CD8-positive, alpha-beta memory T cell (primary cell): ENCODE results near the gene CRIP2. TPM values are rescaled to one million over a fixed set of nuclear protein-coding genes. Genes with fewer than 3 reads are reported as not detected.

Experiments
- CTCF ChIA-PET: fragments of 350-600 bp; sonication (Branson Sonifier 250); formaldehyde crosslinking; loops from one replicate; lab custom pipeline; 2021; ENCODE audit warnings: antibody characterized with exemption; lab: Charles Lee
- POLR2A ChIA-PET: fragments of 350-600 bp; sonication (Branson Sonifier 250); formaldehyde crosslinking; loops from one replicate; lab custom pipeline; 2021; ENCODE audit warnings: antibody characterized with exemption; lab: Charles Lee
- DNase-seq, 5 donors: peaks; one replicate each; pipeline versions ENCODE4 v3.0.0 to v3.0.0-alpha.2; 2020 to 2022; ENCODE audit warnings: mixed read lengths in 1 of 5
- H3K27ac ChIP-seq: one replicate; pipeline ENCODE4 v1.7.0; 2013; ENCODE audit warnings: low read depth, mild to moderate bottlenecking, low read length, moderate library complexity
- H3K27me3 ChIP-seq: 2 replicates; pipeline ENCODE4 v1.7.0; 2013; ENCODE audit warnings: low read length, mild to moderate bottlenecking; ENCODE audit not compliant: insufficient read depth, poor library complexity, severe bottlenecking
- H3K36me3 ChIP-seq: 2 replicates; pipeline ENCODE4 v1.7.0; 2013; ENCODE audit warnings: mild to moderate bottlenecking, low read length, moderate library complexity; ENCODE audit not compliant: insufficient read depth
- H3K4me1 ChIP-seq: 2 replicates; pipeline ENCODE4 v1.7.0; 2013; ENCODE audit warnings: mild to moderate bottlenecking, low read length, moderate library complexity; ENCODE audit not compliant: insufficient read depth
- H3K4me3 ChIP-seq: 2 replicates; pipeline ENCODE4 v1.7.0; 2013; ENCODE audit warnings: mild to moderate bottlenecking, low read length
- H3K9me3 ChIP-seq: 2 replicates; pipeline ENCODE4 v1.7.0; 2013; ENCODE audit warnings: mild to moderate bottlenecking, low read length
- H3K27ac Mint-ChIP-seq, 8 donors: one replicate each; pipeline ENCODE4 v1.8.0; 2020 to 2021; ENCODE audit warnings: mixed read lengths in 8 of 8, mild to moderate bottlenecking in 6 of 8, inconsistent platforms in 3 of 8, moderate library complexity in 3 of 8
- H3K27me3 Mint-ChIP-seq, 2 donors: one replicate each; pipeline ENCODE4 v1.8.0; 2020 to 2021; ENCODE audit warnings: mixed read lengths in 2 of 2, mild to moderate bottlenecking in 1 of 2, moderate library complexity in 1 of 2
- H3K36me3 Mint-ChIP-seq, 3 donors: one replicate each; pipeline ENCODE4 v1.8.0; 2020 to 2021; ENCODE audit warnings: mixed read lengths in 3 of 3, inconsistent platforms in 1 of 3, mild to moderate bottlenecking in 1 of 3
- H3K4me1 Mint-ChIP-seq, 3 donors: one replicate each; pipeline ENCODE4 v1.8.0; 2020 to 2021; ENCODE audit warnings: mixed read lengths in 3 of 3, inconsistent platforms in 1 of 3, mild to moderate bottlenecking in 1 of 3
- H3K4me3 Mint-ChIP-seq, 7 donors: one replicate each; pipeline ENCODE4 v1.8.0; 2020 to 2021; ENCODE audit warnings: mixed read lengths in 7 of 7, mild to moderate bottlenecking in 6 of 7, moderate library complexity in 4 of 7, inconsistent platforms in 2 of 7
- H3K9me3 Mint-ChIP-seq, 5 donors: one replicate each; pipeline ENCODE4 v1.8.0; 2020 to 2022; ENCODE audit warnings: mixed read lengths in 5 of 5, mild to moderate bottlenecking in 3 of 5, moderate library complexity in 2 of 5, inconsistent platforms in 1 of 5
- polyA plus RNA-seq: library from polyadenylated mRNA; unstranded; fragments of 300-500 nt; fragmentation: Illumina TruSeq; gene quantifications from one replicate; pipeline ENCODE4 v1.2.3, GENCODE V29; 2021
- total RNA-seq, 2 experiments: library from RNA; stranded (reverse); gene quantifications; one replicate each; pipeline ENCODE4 v1.2.3, GENCODE V29; 2021

The CRIP2 gene
- total and polyA plus RNA-seq, 3 experiments from 2014 or later: 2.7 to 31.5 (median 4.5) TPM

- H3K9me3 ChIP-seq: no peaks in the 10 kb centered on the region
- peaks cover 78% of the 10 kb centered on the region for H3K4me1 ChIP-seq
- POLR2A ChIA-PET: no interaction called here
- Mint-ChIP-seq H3K9me3 (no peaks in the 10 kb centered on the region), H3K4me3 (peak overlapping the region; percentile 35 to 92 (median 84)), H3K36me3 (peaks cover 0 to 15% (median 0%) of the 10 kb centered on the region in 3 donors), H3K27ac (peak overlapping the region; percentile 87 to 100 (median 98)), H3K27me3 (peaks cover 0 to 8% of the 10 kb centered on the region in 2 donors), H3K4me1 (peaks cover 39 to 77% (median 40%) of the 10 kb centered on the region in 3 donors)
- H3K27me3 ChIP-seq: no peaks in the 10 kb centered on the region
- H3K4me3 ChIP-seq: no peak overlapping the region
- H3K36me3 ChIP-seq: no peaks in the 10 kb centered on the region
- CTCF ChIA-PET: interaction anchor here (0.8 kb wide), 1 partner anchor 18 kb away, joined by 3 read pairs; no protein-coding TSS in a partner anchor
- peak overlapping the region; percentile 97 for H3K27ac ChIP-seq
- peak; percentile 50 to 76 (median 61) for DNase-seq
These were observed 11.1 kb downstream of the CRIP2 start for GRCh38 chr14:105485739-105486162.

- H3K9me3 Mint-ChIP-seq: no peaks in the 10 kb centered on the region
- DNase-seq: no peak
- peaks cover 0 to 8% of the 10 kb centered on the region in 2 donors for H3K27me3 Mint-ChIP-seq
- H3K36me3 ChIP-seq: no peaks in the 10 kb centered on the region
- no peaks in the 10 kb centered on the region for H3K27me3 ChIP-seq
- POLR2A ChIA-PET: no interaction called here
- CTCF ChIA-PET: interaction anchor here (0.8 kb wide), 1 partner anchor 19 kb away, joined by 3 read pairs; no protein-coding TSS in a partner anchor
- peak within 1 kb of the TSS; percentile 97 for H3K27ac ChIP-seq
- peak within 1 kb of the TSS; percentile 82 for H3K4me3 ChIP-seq
- peaks cover 0 to 15% (median 0%) of the 10 kb centered on the region in 3 donors for H3K36me3 Mint-ChIP-seq
- peak within 1 kb of the TSS; percentile 91 to 100 (median 98) for H3K27ac Mint-ChIP-seq
- peaks cover 34 to 75% (median 38%) of the 10 kb centered on the region in 3 donors for H3K4me1 Mint-ChIP-seq
- H3K9me3 ChIP-seq: no peaks in the 10 kb centered on the region
- peaks cover 72% of the 10 kb centered on the region for H3K4me1 ChIP-seq
- peak within 1 kb of the TSS; percentile 87 to 94 (median 92) for H3K4me3 Mint-ChIP-seq
These were observed 11.7 kb downstream of the CRIP2 start, which contains the start of gene CRIP1 for GRCh38 chr14:105486163-105486973. CRIP1 (plus strand) TSS chr14:105486886; CDS start chr14:105487260, 374 bp downstream.

- H3K27me3 ChIP-seq: no peaks in the 10 kb centered on the region
- H3K36me3 ChIP-seq: no peaks in the 10 kb centered on the region
- Mint-ChIP-seq H3K9me3 (no peaks in the 10 kb centered on the region), H3K4me3 (peak overlapping the region; percentile 85 to 94 (median 91)), H3K36me3 (peaks cover 0 to 17% (median 0%) of the 10 kb centered on the region in 3 donors), H3K4me1 (peaks cover 30 to 76% (median 36%) of the 10 kb centered on the region in 3 donors), H3K27ac (peak overlapping the region; percentile 91 to 100 (median 97)), H3K27me3 (peaks cover 0 to 5% of the 10 kb centered on the region in 2 donors)
- ChIA-PET CTCF (no interaction called here), POLR2A (no interaction called here)
- peak overlapping the region; percentile 82 for H3K4me3 ChIP-seq
- H3K4me1 ChIP-seq: peaks cover 70% of the 10 kb centered on the region
- DNase-seq: peak in 4 of 5 donors; percentile 58 to 79 (median 62)
- H3K27ac ChIP-seq: peak overlapping the region; percentile 97
- H3K9me3 ChIP-seq: no peaks in the 10 kb centered on the region
These were observed 12.4 kb downstream of the CRIP2 start for GRCh38 chr14:105486974-105487448.

- CTCF ChIA-PET: no interaction called here
- POLR2A ChIA-PET: no interaction called here
- peaks cover 0 to 5% of the 10 kb centered on the region in 2 donors for H3K27me3 Mint-ChIP-seq
- H3K27ac Mint-ChIP-seq: peak overlapping the region; percentile 91 to 100 (median 96)
- Histone ChIP-seq H3K4me3 (peak overlapping the region; percentile 82), H3K36me3 (no peaks in the 10 kb centered on the region), H3K4me1 (peaks cover 67% of the 10 kb centered on the region), H3K9me3 (no peaks in the 10 kb centered on the region), H3K27ac (peak overlapping the region; percentile 97), H3K27me3 (no peaks in the 10 kb centered on the region)
- H3K9me3 Mint-ChIP-seq: no peaks in the 10 kb centered on the region
- peak overlapping the region; percentile 87 to 94 (median 92) for H3K4me3 Mint-ChIP-seq
- DNase-seq: peak; percentile 70 to 91 (median 85)
- H3K36me3 Mint-ChIP-seq: peaks cover 0 to 17% (median 0%) of the 10 kb centered on the region in 3 donors
- peaks cover 25 to 72% (median 31%) of the 10 kb centered on the region in 3 donors for H3K4me1 Mint-ChIP-seq
These were observed 12.9 kb downstream of the CRIP2 start for GRCh38 chr14:105487449-105487985.

- Histone ChIP-seq H3K4me1 (peaks cover 60% of the 10 kb centered on the region), H3K36me3 (no peaks in the 10 kb centered on the region), H3K27ac (peak overlapping the region; percentile 97), H3K4me3 (peak overlapping the region; percentile 82), H3K9me3 (no peaks in the 10 kb centered on the region), H3K27me3 (no peaks in the 10 kb centered on the region)
- peak overlapping the region; percentile 87 to 94 (median 92) for H3K4me3 Mint-ChIP-seq
- peaks cover 0 to 17% (median 0%) of the 10 kb centered on the region in 3 donors for H3K36me3 Mint-ChIP-seq
- peak in 2 of 5 donors; percentile 33 to 71 for DNase-seq
- CTCF ChIA-PET: interaction anchor here (1.6 to 5.8 kb wide), 7 partner anchors 7 to 116 kb away, joined by 3 to 135 read pairs (median 26); partner anchors contain the start of genes CRIP2 and TMEM121
- no peaks in the 10 kb centered on the region for H3K9me3 Mint-ChIP-seq
- POLR2A ChIA-PET: interaction anchor here (2.3 to 3.3 kb wide), 3 partner anchors 7 to 118 kb away, joined by 10 to 66 read pairs (median 18); no protein-coding TSS in a partner anchor
- H3K4me1 Mint-ChIP-seq: peaks cover 24 to 66% (median 30%) of the 10 kb centered on the region in 3 donors
- peak overlapping the region; percentile 91 to 100 (median 96) for H3K27ac Mint-ChIP-seq
- H3K27me3 Mint-ChIP-seq: peaks cover 0 to 5% of the 10 kb centered on the region in 2 donors
These were observed 13.6 kb downstream of the CRIP2 start for GRCh38 chr14:105487986-105488777.

GRCh38 chr14:105488781-105489541, 14.3 kb downstream of the CRIP2 start:
- H3K9me3 Mint-ChIP-seq: no peaks in the 10 kb centered on the region
- H3K4me3 ChIP-seq: peak overlapping the region; percentile 82

More at GRCh38 chr14:105488781-105489541, 14.3 kb downstream of the CRIP2 start:
- Histone ChIP-seq H3K4me1 (peaks cover 52% of the 10 kb centered on the region), H3K36me3 (no peaks in the 10 kb centered on the region), H3K27me3 (no peaks in the 10 kb centered on the region), H3K27ac (peak overlapping the region; percentile 97), H3K9me3 (no peaks in the 10 kb centered on the region)
- Mint-ChIP-seq H3K27ac (peak overlapping the region; percentile 91 to 100 (median 98)), H3K4me3 (peak overlapping the region; percentile 88 to 94 (median 92)), H3K36me3 (peaks cover 0 to 22% (median 0%) of the 10 kb centered on the region in 3 donors), H3K4me1 (peaks cover 24 to 67% (median 30%) of the 10 kb centered on the region in 3 donors), H3K27me3 (peaks cover 0 to 5% of the 10 kb centered on the region in 2 donors)
- ChIA-PET CTCF (interaction anchor here (0.8 to 5.8 kb wide), 27 partner anchors 8 to 670 kb away, joined by 3 to 135 read pairs (median 5); partner anchors contain the start of genes BRF1, CRIP2, PACS2 and TEX22), POLR2A (interaction anchor here (0.6 to 3.3 kb wide), 11 partner anchors 8 to 425 kb away, joined by 3 to 66 read pairs (median 5); partner anchors contain the start of gene GPR132)
- peak in 1 of 5 donors; percentile 61 for DNase-seq
